Stimulated activated CD4-positive, alpha-beta T cell treated with anti-CD3 and anti-CD28 coated beads, TNF-alpha, amount 100 ng/mL, for 1 hour (primary cell): ENCODE results near the gene REL.
"Not testable (repeated sequence)": the region's sequence is repeated elsewhere in the genome, so short reads cannot be mapped to it uniquely, and the experiment has no call there.

Experiments used
- DNase-seq, 3 donors: peaks; one replicate each; pipeline ENCODE4 v3.0.0-alpha.2; 2020; ENCODE audit warnings: low read depth in 3 of 3, low spot score in 1 of 3

Gene REL

GRCh38 chr2:60907329-60907728 lies 26.0 kb downstream of the REL start:
- no peak for DNase-seq

- no peak for DNase-seq
Observed at GRCh38 chr2:60925994-60926740, 44.8 kb downstream of the REL start.

- no peak for DNase-seq
Observed at GRCh38 chr2:60926741-60927552, 45.6 kb downstream of the REL start.

GRCh38 chr2:60932061-60932460 lies 50.7 kb downstream of the REL start:
- not testable (repeated sequence) for DNase-seq

- DNase-seq: no peak
Observed at GRCh38 chr2:60932954-60933353, 51.6 kb downstream of the REL start.

GRCh38 chr2:60934165-60934722 lies 52.9 kb downstream of the REL start:
- no peak for DNase-seq

- DNase-seq: no peak
Observed at GRCh38 chr2:60936757-60937156, 55.4 kb downstream of the REL start.

- DNase-seq: no peak
Observed at GRCh38 chr2:60938301-60938700, 56.9 kb downstream of the REL start.

- no peak for DNase-seq
Observed at GRCh38 chr2:60939622-60940021, 58.2 kb downstream of the REL start.

GRCh38 chr2:60945341-60945740 lies 64.0 kb downstream of the REL start:
- no peak for DNase-seq

GRCh38 chr2:60947056-60947455 lies 65.7 kb downstream of the REL start:
- no peak for DNase-seq

GRCh38 chr2:60948161-60948560 lies 66.8 kb downstream of the REL start:
- no peak for DNase-seq

GRCh38 chr2:60948926-60949579 lies 67.7 kb downstream of the REL start:
- DNase-seq: no peak

GRCh38 chr2:60954139-60954538 lies 72.8 kb downstream of the REL start:
- DNase-seq: no peak

- no peak for DNase-seq
Observed at GRCh38 chr2:60957224-60957623, 75.8 kb downstream of the REL start.

- DNase-seq: no peak
Observed at GRCh38 chr2:60957643-60958042, 76.3 kb downstream of the REL start.

GRCh38 chr2:60958361-60958760 lies 77.0 kb downstream of the REL start:
- DNase-seq: no peak

GRCh38 chr2:60958800-60959199 lies 77.4 kb downstream of the REL start:
- no peak for DNase-seq

- no peak for DNase-seq
Observed at GRCh38 chr2:60959501-60959900, 78.1 kb downstream of the REL start.

- no peak for DNase-seq
Observed at GRCh38 chr2:60960706-60961105, 79.3 kb downstream of the REL start.

GRCh38 chr2:60961457-60961856 lies 80.1 kb downstream of the REL start:
- DNase-seq: no peak

GRCh38 chr2:60962528-60962927 lies 81.2 kb downstream of the REL start:
- DNase-seq: no peak
